Epidermal melanocyte (primary cell): ENCODE data around the gene BHLHE23.

Source experiments
- DNase-seq: peaks from one replicate; pipeline ENCODE4 v3.0.0; 2011; ENCODE audit warnings: low spot score; ENCODE audit not compliant: insufficient read length

The BHLHE23 gene

GRCh38 chr20:63026582-63027165, 19.9 kb upstream of the BHLHE23 start:
- DNase-seq = no peak

GRCh38 chr20:63025534-63026331, 19.0 kb upstream of the BHLHE23 start:
- DNase-seq = no peak

- DNase-seq = no peak
Measured at GRCh38 chr20:63024573-63025392, 18.0 kb upstream of the BHLHE23 start.

GRCh38 chr20:63023936-63024571, 17.3 kb upstream of the BHLHE23 start:
- no peak for DNase-seq

GRCh38 chr20:63023071-63023935, 16.5 kb upstream of the BHLHE23 start:
- no peak for DNase-seq

- no peak for DNase-seq
Measured at GRCh38 chr20:63022501-63022900, 15.7 kb upstream of the BHLHE23 start.

- DNase-seq = no peak
Measured at GRCh38 chr20:63021356-63022321, 14.9 kb upstream of the BHLHE23 start.

GRCh38 chr20:63020681-63021080, 13.9 kb upstream of the BHLHE23 start:
- DNase-seq = no peak

GRCh38 chr20:63017826-63018411, 11.2 kb upstream of the BHLHE23 start:
- DNase-seq = no peak

GRCh38 chr20:63017076-63017825, 10.5 kb upstream of the BHLHE23 start:
- no peak for DNase-seq

- DNase-seq = no peak
Measured at GRCh38 chr20:63016514-63017075, 9.8 kb upstream of the BHLHE23 start.

- no peak for DNase-seq
Measured at GRCh38 chr20:63015662-63016361, 9.0 kb upstream of the BHLHE23 start.

- no peak for DNase-seq
Measured at GRCh38 chr20:63015147-63015661, 8.4 kb upstream of the BHLHE23 start.

GRCh38 chr20:63014710-63015109, 7.9 kb upstream of the BHLHE23 start:
- DNase-seq = no peak

- no peak for DNase-seq
Measured at GRCh38 chr20:63014287-63014686, 7.5 kb upstream of the BHLHE23 start.

GRCh38 chr20:63013207-63013606, 6.4 kb upstream of the BHLHE23 start:
- no peak for DNase-seq

- no peak for DNase-seq
Measured at GRCh38 chr20:63011798-63012197, 5.0 kb upstream of the BHLHE23 start.
